ENCODE results near the gene RFX1.
"Not testable (repeated sequence)": the region's sequence is repeated elsewhere in the genome, so short reads cannot be mapped to it uniquely, and the experiment has no call there.

RFX1 gene

DNA sequence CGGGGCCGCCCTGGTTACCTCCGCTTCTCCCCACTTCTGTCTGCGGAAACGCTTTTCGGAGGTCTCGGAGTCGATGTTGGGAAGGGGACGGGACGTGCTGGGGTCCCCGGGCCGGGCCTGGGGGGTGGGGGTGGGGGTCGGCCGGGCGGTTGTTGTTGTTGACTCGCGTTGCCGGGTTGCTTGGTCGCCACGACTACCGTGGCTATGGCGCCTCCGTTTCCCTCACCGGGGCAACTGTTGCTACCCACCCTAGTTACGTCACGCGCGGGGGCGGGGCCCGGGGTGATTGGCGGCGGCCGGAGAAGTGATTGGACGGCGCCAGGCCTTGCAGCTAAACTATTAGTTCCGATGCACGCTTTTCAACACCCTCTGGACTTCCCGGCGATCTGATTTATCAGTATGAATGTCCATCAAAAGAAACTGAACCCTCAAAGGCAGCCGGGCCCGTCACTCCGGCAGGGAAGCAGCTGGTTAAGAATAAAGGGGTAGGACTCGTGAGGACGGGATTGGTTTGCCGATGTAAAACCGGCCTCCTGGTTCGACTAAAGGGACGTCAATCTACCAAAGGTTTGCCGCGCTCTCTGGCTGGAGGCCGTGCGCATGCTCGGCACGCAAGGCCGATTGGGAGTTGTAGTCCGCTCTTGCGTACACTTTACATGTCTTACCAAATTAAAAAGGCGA lies at the start of gene RFX1:
Gene RFX1, minus strand, starts transcription at position 236 of the 681 bp plus-strand sequence. CDS start 12,477 bp downstream, outside the sequence.
- peak; percentile 99 for DNase-seq

DNA sequence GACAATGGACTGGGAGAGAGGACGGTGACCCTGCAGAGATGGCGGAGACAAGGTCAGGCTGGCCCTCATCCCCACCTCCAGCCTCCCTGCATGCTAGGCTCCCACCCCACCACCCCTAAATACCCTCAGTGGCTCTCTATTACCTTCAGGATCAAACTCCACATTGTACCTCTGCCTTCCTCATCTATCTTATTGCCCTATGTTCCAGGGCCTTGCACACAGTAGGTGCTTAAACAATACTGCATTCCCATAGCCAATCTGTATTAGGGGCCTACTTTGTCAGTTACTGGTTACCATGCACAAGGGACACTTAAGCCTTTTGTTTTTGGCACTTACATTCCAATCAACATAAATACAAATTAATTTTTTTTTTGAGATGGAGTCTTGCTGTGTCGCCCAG lies 49.3 kb upstream of the RFX1 start:
- no peak for DNase-seq

DNA sequence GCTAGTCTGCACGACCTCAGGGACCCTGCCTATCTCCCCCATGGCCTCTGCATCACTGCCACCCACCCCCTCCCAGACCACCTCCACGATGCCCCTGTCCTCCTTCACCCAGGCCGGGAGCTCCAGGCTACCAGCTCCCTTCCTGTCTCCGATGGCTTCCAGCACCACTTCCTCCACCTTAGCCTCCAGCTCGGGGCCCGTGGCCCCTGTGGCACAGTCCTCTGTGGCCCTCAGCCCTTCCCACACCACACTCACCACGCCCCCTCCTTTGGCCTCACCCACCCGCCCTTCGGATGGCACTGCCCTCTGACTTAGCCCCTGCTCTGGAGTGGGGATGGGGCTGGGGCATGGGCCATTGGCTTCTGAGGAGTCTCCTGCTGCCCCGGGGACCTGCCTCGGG lies 48.6 kb upstream of the RFX1 start:
- no peak for DNase-seq

DNA sequence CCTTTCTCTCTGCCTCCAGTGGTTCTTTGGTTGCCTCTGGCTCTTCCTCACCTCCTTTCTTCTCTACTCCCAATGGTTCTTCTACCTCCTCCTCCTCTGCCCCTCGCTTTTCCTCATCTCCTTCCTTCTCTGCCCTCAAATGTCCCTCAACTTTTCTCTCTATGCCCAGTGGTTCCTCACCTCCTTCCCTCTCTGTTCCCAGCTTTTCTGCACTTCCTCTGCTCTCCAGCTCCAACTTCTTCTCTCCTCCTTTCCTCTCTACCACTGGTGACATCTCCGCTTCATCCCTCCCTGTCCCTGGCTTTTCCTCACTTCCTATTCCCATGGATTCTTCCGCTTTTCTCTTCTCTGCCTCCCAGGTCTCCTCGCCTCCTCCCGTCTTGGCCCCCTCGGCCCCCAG lies 48.0 kb upstream of the RFX1 start:
- DNase-seq = no peak

DNA sequence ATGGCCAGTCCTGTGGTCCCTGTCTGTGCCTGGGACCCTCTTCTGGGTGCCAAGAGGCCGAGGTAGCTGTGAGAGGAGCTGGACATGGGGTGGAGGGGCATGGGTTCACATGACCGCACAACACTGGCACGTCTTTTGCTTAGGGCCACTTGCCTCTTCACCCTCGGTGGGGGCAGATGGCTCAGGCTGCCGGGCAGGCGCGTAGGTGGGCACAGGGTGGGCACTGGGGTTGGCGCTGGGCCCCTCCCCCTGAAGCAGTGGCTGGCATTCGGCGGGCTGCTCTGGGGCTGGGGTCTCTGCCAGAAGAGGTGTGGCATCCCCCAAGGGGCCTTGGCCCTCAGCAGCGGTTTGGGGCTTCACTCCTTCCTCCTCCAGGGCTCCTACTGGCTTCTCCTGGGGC lies 47.4 kb upstream of the RFX1 start:
- no peak for DNase-seq

DNA sequence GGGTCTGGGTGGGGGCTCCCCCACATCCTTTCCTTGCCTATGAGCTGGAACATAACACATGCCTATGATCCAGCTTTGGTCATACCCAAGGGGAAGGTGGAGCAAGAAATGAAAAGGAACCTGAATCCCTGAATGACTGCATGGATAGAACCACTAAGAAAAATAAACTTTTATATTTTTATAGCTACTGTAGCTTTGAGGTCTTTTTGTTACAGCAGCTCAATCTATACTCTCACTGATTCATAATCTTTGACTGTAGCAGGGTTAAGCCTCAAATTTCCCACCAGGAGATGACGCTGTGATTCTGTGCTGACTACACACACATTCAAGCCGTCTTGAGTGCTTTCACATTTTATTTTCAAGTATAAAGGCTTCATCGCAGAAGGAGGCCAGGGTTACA lies 46.9 kb upstream of the RFX1 start:
- no peak for DNase-seq

DNA sequence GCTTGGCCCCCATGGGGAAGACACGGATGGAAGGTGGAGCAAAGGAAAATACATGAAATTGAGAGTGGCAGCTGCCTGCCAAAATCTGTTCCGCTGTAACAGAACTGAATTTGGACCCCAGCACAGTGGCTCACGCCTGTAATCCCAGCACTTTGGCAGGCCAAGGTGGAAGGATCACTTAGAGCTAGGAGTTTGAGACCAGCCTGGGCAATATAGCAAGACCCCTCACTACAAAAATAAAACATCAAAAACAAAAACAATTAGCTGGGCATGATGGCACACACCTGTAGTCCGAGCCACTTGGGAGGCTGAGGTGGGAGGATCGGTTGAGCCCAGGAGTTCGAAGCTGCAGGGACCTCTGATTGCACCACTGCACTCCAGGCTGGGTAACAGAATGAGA lies 46.4 kb upstream of the RFX1 start:
- no peak for DNase-seq

DNA sequence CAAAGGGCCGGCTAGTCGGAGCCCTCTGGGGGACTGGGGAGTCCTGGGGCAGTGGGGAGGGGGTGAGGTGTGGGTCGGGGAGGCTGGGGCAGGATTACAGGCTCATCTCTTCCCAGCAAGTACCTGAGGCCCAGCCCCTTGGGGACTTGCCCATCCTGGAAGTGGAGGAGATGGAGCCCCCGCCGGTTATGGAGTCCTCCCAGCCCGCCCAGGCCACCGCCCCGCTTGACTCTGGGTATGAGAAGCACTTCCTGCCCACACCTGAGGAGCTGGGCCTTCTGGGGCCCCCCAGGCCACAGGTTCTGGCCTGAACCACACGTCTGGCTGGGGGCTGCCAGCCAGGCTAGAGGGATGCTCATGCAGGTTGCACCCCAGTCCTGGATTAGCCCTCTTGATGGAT lies 45.9 kb upstream of the RFX1 start:
- no peak for DNase-seq

DNA sequence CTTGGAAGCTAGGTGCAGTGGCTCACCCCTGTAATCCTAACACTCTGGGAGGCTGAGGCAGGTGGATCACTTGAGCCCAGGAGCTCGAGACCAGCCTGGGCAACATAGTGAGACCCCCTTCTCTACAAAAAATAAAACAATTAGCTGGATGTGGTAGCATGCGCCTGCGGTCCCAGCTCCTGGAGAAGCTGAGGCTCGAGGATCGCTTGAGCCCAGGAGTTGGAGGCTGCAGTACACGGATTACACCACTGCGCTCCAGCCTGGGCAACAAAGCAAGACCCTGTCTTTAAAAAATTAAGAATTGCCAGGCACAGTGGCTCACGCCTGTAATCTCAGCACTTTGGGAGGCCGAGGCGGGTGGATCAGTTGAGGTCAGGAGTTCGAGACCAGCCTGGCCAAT lies 44.8 kb upstream of the RFX1 start:
- DNase-seq = not testable (repeated sequence)

DNA sequence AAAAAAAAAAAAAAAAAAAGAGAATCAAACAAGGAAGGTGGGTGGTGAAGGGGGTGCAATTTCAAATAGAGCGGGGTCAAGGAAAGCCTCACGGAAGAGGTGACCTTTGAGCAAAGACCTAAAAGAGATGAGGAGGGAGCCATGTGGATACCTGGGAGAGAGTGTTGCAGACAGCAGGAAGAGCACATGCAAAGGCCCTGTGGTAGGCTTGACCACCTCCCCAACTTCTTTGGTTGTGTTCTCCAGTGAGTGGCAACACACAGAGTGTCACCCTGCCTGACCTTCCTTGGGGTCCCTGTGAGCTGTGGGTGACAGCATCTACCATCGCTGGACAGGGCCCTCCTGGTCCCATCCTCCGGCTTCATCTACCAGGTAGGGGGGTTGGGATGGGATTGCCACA lies 44.4 kb upstream of the RFX1 start:
- DNase-seq = no peak

DNA sequence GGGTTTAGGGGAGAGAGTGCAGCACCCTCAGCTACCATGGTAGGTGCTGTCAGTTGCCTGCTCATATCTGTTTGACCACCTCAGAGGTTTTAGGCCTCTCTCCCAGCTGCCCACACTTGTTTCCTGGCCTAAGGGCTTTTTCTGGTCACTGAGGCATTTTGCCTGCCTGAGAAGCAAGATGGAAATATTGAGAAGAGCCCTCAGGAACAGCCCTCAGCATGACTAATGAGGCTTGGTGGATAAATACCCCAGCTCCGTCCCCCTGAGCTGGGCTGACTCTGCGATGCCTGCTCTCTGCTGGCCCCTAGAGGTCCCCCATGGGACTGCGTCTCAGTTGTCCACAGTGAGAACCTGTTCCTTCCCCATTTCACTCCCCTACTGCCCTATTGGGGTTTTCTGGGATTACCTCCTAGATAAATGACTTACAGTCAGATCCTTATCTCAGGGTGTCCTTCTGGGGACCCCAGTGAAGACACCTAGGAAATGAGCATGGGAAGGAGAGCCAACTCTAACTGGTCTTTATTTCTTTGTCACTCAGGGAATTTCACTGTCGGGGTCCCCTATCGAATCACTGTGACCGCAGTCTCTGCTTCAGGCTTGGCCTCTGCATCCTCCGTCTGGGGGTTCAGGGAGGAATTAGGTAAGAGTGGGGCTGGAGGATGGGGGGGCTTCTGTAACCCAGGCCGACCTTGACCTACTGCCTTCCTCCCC lies 42.5 kb upstream of the RFX1 start:
- no peak for DNase-seq

DNA sequence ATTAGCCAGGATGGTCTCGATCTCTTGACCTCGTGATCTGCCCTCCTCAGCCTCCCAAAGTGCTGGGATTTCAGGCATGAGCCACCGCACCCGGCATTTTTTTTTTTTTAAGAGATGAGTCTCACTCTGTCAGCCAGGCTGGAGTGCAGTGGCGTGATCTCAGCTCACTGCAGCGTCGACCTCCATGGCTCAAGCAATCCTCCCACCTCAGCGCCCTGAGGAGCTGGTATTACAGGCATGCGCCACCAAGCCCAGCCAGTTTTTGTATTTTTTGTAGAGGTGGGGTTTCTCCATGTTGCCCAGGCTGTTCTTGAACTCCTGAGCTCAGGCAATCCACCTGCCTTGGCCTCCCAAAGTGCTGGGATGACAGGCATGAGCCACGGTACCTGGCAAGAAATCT lies 41.7 kb upstream of the RFX1 start:
- not testable (repeated sequence) for DNase-seq

DNA sequence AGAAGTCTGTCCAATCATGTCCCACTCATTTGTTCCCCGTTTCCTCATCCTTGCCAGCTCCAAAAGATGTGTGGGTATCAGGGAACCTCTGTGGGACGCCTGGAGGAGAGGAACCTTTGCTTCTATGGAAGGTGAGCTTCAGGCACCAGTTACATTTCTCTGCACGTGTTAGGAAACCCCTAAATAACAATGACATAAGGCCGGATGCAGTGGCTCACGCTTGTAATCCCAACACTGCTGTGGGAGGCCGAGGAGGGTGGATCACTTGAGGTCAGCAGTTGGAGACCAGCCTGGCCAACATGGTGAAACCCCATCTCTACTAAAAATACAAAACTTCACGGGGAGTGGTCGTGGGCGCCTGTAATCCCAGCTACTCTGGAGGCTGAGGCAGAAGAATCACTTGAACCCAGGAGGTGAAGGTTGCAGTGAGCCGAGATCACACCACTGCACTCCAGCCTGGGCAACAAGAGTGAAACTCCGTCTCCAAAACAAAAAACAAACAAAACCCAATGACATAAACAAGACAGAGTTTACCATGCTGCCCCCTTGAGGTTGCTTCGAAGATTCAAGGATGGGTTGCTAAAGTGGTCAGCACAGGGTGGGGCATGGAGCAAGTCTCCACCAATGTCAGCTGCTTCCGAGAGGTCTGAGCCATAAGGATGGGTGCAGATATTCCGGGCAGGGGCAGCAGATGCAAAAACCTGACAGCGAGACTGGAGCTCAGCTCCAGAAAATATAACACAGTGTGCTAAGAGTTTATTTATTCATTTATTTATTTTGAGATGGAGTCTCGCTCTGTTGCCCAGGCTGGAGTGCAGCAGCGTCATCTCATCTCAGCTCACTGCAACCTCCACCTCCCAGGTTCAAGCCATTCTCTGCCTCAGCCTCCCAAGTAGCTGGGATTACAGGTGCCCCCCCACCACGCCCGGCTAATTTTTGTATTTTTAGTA lies 36.8 kb upstream of the RFX1 start:
- DNase-seq = not testable (repeated sequence)

DNA sequence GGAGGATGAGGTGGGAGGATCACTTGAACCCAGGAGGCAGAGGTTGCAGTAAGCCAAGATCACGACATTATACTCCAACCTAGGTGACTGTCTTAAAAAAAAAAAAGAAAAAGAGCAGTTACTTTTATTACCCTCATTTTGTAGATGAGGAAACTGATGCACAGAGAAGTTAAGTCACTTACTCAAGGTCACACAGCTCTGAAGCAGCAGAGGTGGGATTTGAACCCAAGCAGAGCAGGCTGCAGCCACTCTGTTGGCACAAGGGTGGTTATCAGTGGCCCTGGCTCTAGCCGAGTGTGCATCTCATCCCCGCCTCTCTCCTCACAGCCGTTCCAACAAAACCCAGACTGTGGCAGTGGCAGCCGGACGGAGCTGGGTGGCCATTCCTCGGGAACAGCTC lies 33.1 kb upstream of the RFX1 start:
- no peak for DNase-seq

DNA sequence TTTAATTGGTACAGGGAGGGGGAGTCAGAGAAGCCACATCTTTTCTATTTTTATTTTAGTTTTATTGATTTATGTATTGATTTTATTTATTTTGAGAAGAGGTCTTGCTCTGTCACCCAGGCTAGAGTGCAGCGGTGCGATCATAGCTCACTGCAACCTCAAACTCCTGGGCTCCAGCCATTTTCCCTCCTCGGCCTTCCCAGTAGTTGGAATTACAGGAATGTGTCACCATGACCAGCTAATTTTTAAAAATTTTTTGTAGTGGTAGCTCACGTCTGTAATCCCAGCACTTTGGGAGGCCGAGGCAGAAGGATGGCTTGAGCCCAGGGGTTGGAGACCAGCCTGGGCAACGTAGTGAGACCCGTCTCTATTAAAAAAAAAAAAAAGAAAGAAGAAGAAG lies 29.6 kb upstream of the RFX1 start:
- DNase-seq = no peak

DNA sequence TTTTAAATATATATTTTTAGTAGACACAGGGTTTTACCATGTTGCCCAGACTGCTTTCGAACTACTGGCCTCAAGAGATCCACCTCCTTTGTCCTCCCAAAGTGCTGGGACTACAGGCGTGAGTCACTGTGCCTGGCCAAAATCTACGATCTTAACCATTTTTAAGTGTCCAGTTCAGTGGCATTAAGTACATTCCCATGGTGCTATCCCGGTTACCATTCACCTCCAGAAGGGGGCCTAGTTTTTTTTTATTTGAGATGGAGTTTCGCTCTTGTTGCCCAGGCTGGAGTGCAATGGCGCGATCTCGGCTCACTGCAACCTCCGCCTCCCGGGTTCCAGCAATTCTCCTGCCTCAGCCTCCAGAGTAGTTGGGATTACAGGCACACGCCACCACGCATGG lies 29.0 kb upstream of the RFX1 start:
- DNase-seq = not testable (repeated sequence)

DNA sequence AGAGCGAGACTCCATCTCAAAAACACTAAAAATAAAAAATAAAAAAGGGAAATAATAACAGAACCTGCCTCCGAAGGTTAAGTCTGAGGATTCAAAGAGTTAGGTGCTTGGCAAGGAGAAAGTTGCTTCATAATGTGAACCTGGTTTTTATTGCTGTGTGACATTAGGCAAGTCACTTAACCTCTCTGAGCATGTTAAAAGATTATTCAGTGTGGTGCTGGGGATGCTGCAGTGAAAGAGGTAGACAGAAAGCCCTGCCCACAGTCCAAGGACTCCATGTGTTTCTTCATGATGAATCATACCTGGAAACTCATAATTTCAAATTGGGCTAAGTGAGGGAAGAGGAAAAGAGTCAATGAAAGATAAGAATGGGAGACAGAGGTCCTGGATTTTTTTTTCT lies 27.8 kb upstream of the RFX1 start:
- DNase-seq = no peak

DNA sequence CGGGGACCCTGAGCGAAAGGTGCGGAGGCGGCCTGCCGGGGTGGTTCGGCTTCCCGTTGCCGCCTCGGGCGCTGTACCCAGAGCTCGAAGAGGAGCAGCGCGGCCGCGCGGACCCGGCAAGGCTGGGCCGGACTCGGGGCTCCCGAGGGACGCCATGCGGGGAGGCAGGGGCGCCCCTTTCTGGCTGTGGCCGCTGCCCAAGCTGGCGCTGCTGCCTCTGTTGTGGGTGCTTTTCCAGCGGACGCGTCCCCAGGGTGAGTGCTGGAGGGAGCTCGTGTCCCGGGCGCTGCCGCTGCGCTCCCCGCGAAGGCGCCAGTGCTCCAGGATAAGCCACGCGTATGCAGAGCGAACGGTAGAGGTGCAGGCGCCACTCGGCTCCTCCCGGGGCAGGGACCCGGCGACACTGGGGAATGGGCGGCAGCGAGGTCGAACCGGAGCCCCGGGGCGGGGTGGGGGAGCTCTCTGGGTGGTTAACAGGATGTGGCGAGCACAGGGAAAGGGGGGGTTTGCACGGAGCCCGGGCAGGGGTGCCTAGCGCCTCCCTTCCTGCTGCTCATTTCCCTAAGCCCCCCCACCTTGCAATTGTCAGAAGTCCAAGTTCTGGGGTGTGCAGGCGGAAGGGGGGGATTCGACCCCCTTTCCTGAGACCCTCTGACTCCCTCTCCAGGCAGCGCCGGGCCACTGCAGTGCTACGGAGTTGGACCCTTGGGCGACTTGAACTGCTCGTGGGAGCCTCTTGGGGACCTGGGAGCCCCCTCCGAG lies 25.8 kb upstream of the RFX1 start, which contains the start of gene IL27RA:
Gene IL27RA, plus strand, starts transcription at position 44 of the 762 bp plus-strand sequence. Its CDS starts 111 bp downstream, at position 155.
- DNase-seq = peak; percentile 35

DNA sequence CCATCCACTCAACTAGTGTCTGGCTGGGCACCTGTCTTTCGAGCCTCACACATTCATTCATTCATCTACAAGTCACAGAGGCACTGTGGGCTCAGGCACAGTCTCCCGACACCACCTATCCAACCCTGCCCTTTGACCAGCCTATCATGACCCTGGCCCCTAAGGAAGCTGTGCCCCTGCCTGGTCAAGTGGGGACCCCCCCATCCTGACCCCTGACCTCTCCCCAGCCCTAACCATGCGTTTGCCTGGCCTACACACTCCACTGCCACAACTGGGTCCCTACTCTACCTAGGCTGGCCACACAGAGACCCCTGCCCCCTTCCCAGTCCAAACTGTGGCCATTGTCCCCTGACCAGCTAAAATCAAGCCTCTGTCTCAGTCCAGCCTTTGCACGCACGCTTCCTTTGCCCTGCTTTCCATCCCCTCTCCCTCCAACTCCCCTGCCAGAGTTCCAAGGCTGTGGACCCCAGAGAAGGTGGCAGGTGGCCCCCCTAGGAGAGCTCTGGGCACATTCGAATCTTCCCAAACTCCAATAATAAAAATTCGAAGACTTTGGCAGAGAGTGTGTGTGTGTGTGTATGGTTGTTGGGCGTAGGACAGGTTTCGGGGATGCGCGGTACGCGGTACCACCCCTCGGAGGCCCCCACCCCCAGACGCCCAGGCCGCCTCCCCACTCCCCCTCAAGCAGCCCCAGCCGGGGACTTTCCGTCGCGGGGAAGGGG lies 25.0 kb upstream of the RFX1 start:
- DNase-seq = no peak

DNA sequence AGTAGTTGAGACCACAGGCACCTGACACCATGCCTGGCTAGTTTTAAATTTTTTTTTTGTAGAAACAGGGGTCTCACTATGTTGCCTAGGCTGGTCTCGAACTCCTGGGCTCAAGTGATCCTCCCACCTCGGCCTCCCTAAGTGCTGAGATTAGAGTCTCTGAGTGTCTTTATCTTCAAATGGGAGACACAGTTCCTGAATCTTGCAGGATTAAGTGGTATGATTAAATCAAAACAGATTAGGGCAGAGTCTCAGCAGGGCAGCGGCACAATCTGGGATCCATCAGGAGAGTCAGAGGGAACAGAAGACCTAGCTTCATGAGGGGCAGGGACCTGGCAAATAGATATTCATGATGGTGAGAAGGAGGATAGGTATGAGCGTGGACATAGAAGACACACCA lies 22.8 kb upstream of the RFX1 start:
- DNase-seq = no peak

DNA sequence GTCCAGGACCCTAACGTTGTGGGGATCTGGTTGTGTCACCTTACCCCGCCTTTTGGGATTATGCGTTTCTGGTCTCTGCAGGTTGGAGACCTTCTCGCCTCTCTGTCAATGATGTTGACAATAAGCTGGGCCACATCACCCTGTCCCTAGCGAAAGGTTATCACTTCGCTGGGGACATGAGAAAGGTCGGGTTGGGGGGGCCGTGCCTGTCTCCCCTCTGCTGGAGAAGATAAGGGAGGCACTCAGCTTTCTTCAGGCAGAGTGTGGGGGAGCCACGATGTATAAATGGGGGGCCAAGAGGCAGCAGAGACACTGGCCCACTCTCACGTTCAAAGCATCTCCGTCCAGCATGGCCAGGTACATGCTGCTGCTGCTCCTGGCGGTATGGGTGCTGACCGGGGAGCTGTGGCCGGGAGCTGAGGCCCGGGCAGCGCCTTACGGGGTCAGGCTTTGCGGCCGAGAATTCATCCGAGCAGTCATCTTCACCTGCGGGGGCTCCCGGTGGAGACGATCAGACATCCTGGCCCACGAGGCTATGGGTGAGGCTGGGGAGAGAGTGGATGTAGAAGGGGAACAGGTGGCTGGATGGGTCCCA lies 21.8 kb upstream of the RFX1 start, which contains the start of gene RLN3:
Gene RLN3, plus strand, starts transcription at position 293 of the 595 bp plus-strand sequence. Its CDS starts 57 bp downstream, at position 350.
- no peak for DNase-seq
